H1 (cell line): ENCODE measurements around the gene KLHL8. TPM values are rescaled to one million over a fixed set of nuclear protein-coding genes. Genes with fewer than 3 reads are reported as not detected.

ENCODE experiments used
- CTCF ChIA-PET: fragments of 300-600 bp; sonication (Branson Sonifier 250); formaldehyde crosslinking; loops from one replicate; lab custom pipeline; 2021; ENCODE audit not compliant: partially characterized antibody; lab: Charles Lee
- POLR2A ChIA-PET: fragments of 300-600 bp; sonication (Branson Sonifier 250); formaldehyde crosslinking; loops from one replicate; lab custom pipeline; 2021; ENCODE audit warnings: inconsistent platforms; ENCODE audit not compliant: partially characterized antibody; lab: Charles Lee
- DNase-seq, 2 experiments: peaks; one replicate each; pipeline versions ENCODE4 v3.0.0 to v3.0.0-alpha.2; 2010 to 2022; ENCODE audit warnings: low spot score in 2 of 2, low read depth in 1 of 2, mixed read lengths in 1 of 2
- FAIRE-seq: peaks from 2 replicates; lab custom pipeline; 2011; peaks lifted over from hg19 to GRCh38; lab: Jason Lieb, UNC
- H2AFZ ChIP-seq: 2 replicates; pipeline ENCODE4 v1.8.1; 2012; ENCODE audit warnings: low read length, inconsistent platforms
- H2AK5ac ChIP-seq: 2 replicates; pipeline ENCODE4 v1.6.1; 2013; ENCODE audit warnings: low read depth, low read length
- H2BK120ac ChIP-seq: replicated peaks from 2 replicates; pipeline ENCODE3; 2013; ENCODE audit warnings: low read depth, low read length, inconsistent platforms
- H2BK12ac ChIP-seq: 2 replicates; pipeline ENCODE4 v1.6.1; 2013; ENCODE audit warnings: low read depth, low read length
- H2BK15ac ChIP-seq: 2 replicates; pipeline ENCODE4 v1.6.1; 2013; ENCODE audit warnings: low read length
- H2BK20ac ChIP-seq: 2 replicates; pipeline ENCODE4 v1.6.1; 2013; ENCODE audit warnings: low read length
- H2BK5ac ChIP-seq: 2 replicates; pipeline ENCODE4 v1.6.1; 2013; ENCODE audit warnings: low read depth, low read length
- H3K14ac ChIP-seq: 2 replicates; pipeline ENCODE4 v1.6.1; 2013; ENCODE audit warnings: inconsistent platforms; ENCODE audit not compliant: insufficient read length
- H3K18ac ChIP-seq: 2 replicates; pipeline ENCODE4 v1.6.1; 2013; ENCODE audit warnings: low read length; ENCODE audit errors: extremely low read depth
- H3K23ac ChIP-seq: 2 replicates; pipeline ENCODE4 v1.6.1; 2013; ENCODE audit warnings: inconsistent platforms; ENCODE audit not compliant: insufficient read length
- H3K23me2 ChIP-seq: 2 replicates; pipeline ENCODE4 v1.6.1; 2013; ENCODE audit warnings: low read depth, low read length
- H3K27ac ChIP-seq: 2 replicates; pipeline ENCODE4 v1.6.1; 2011; ENCODE audit warnings: low read depth, low read length, inconsistent platforms
- H3K27me3 ChIP-seq, 4 experiments: replicated peaks in 1 of 4; 1 replicate in 1 of 4; 2 replicates in 3 of 4; pipeline versions ENCODE4 v1.6.1 to v1.8.1; 2011 to 2013; ENCODE audit warnings: low read length in 3 of 4, mild to moderate bottlenecking in 3 of 4, inconsistent platforms in 2 of 4, mixed read lengths in 2 of 4, moderate library complexity in 1 of 4; ENCODE audit not compliant: control insufficient read depth in 3 of 4, insufficient read depth in 3 of 4; ENCODE audit errors: extremely low read depth in 1 of 4
- H3K36me3 ChIP-seq, 4 experiments: 2 replicates each; pipeline versions ENCODE4 v1.6.1 to v1.8.1; 2011 to 2013; ENCODE audit warnings: mild to moderate bottlenecking in 4 of 4, low read length in 3 of 4, moderate library complexity in 2 of 4, control low read depth in 1 of 4, inconsistent platforms in 1 of 4; ENCODE audit not compliant: insufficient read depth in 4 of 4, control insufficient read depth in 2 of 4
- H3K4ac ChIP-seq: replicated peaks from 2 replicates; pipeline ENCODE3; 2013; ENCODE audit warnings: low read length, low read depth, mixed read lengths, inconsistent platforms; ENCODE audit not compliant: insufficient read length
- H3K4me1 ChIP-seq, 4 experiments: replicated peaks in 1 of 4; 1 replicate in 1 of 4; 2 replicates in 3 of 4; pipeline versions ENCODE4 v1.6.1 to v1.8.1; 2011 to 2013; ENCODE audit warnings: low read length in 3 of 4, inconsistent platforms in 2 of 4, mixed read lengths in 1 of 4; ENCODE audit not compliant: insufficient read depth in 4 of 4, control insufficient read depth in 3 of 4
- H3K4me2 ChIP-seq, 2 experiments: 2 replicates each; pipeline versions ENCODE4 v1.6.1 to v1.8.1; 2011 to 2013; ENCODE audit warnings: low read depth in 2 of 2, low read length in 2 of 2, control low read depth in 1 of 2, inconsistent platforms in 1 of 2, mild to moderate bottlenecking in 1 of 2; ENCODE audit not compliant: insufficient read depth in 1 of 2
- H3K4me3 ChIP-seq, 4 experiments: fragments of 200-600, 300-600 bp in 1 of 4; sonication (generic), shearing (Covaris generic), sonication (Bioruptor Twin) in 1 of 4; 2 replicates each; pipeline versions ENCODE4 v1.5.1 to v1.8.1; 2011 to 2016; ENCODE audit warnings: low read length in 4 of 4, low read depth in 3 of 4, control low read depth in 2 of 4, inconsistent platforms in 2 of 4, mild to moderate bottlenecking in 2 of 4, mixed read lengths in 1 of 4, moderate library complexity in 1 of 4; ENCODE audit not compliant: insufficient read depth in 2 of 4; ENCODE audit errors: extremely low read depth in 1 of 4
- H3K56ac ChIP-seq: replicated peaks from 2 replicates; pipeline ENCODE3; 2013; ENCODE audit warnings: low read depth, mild to moderate bottlenecking, mixed read lengths, low read length, inconsistent platforms; ENCODE audit not compliant: insufficient read length
- H3K79me1 ChIP-seq: 2 replicates; pipeline ENCODE4 v1.6.1; 2013; ENCODE audit warnings: low read depth, low read length, control low read depth
- H3K79me2 ChIP-seq, 2 experiments: 2 replicates each; pipeline versions ENCODE4 v1.6.1 to v1.8.1; 2012 to 2013; ENCODE audit warnings: low read length in 2 of 2, mild to moderate bottlenecking in 2 of 2, inconsistent platforms in 1 of 2; ENCODE audit not compliant: insufficient read depth in 2 of 2, control insufficient read depth in 1 of 2
- H3K9ac ChIP-seq, 4 experiments: replicated peaks in 1 of 4; 1 replicate in 1 of 4; 2 replicates in 3 of 4; pipeline versions ENCODE4 v1.6.1 to v1.8.1; 2011 to 2013; ENCODE audit warnings: low read depth in 3 of 4, low read length in 3 of 4, control low read depth in 2 of 4, mild to moderate bottlenecking in 2 of 4, moderate library complexity in 2 of 4, inconsistent platforms in 1 of 4; ENCODE audit errors: extremely low read depth in 1 of 4
- H3K9me3 ChIP-seq, 2 experiments: 2 replicates each; pipeline versions ENCODE4 v1.6.1 to v1.8.1; 2012 to 2013; ENCODE audit warnings: mild to moderate bottlenecking in 2 of 2, moderate library complexity in 2 of 2, control low read depth in 1 of 2, inconsistent platforms in 1 of 2, low read depth in 1 of 2, low read length in 1 of 2, mixed read lengths in 1 of 2; ENCODE audit not compliant: insufficient read depth in 2 of 2
- H4K20me1 ChIP-seq, 2 experiments: replicated peaks in 1 of 2; 2 replicates each; pipeline versions ENCODE3 to v1.8.1; 2011 to 2013; ENCODE audit warnings: inconsistent platforms in 2 of 2, low read length in 2 of 2, mild to moderate bottlenecking in 1 of 2; ENCODE audit not compliant: insufficient read depth in 2 of 2, control insufficient read depth in 1 of 2
- H4K5ac ChIP-seq: 2 replicates; pipeline ENCODE4 v1.6.1; 2013; ENCODE audit warnings: low read length, low read depth, mixed read lengths, inconsistent platforms; ENCODE audit not compliant: insufficient read length
- H4K8ac ChIP-seq: 2 replicates; pipeline ENCODE4 v1.8.0; 2013; ENCODE audit warnings: mild to moderate bottlenecking, moderate library complexity, low read length, inconsistent platforms; ENCODE audit not compliant: insufficient read depth; ENCODE audit errors: extremely low read depth
- H4K91ac ChIP-seq: replicated peaks from 2 replicates; pipeline ENCODE3; 2013; ENCODE audit warnings: low read length, mixed read lengths, inconsistent platforms; ENCODE audit not compliant: insufficient read length
- CBX8 ChIP-seq: fragments of 300-800, 300-1000 bp; sonication (generic); IDR thresholded peaks from 2 replicates; pipeline ENCODE4 v1.7.1; 2016; ENCODE audit warnings: low read depth, low read length, borderline replicate concordance
- CHD1 ChIP-seq: IDR thresholded peaks from 2 replicates; pipeline ENCODE4 v1.6.1; 2012; ENCODE audit warnings: low read depth, low read length, improper control_type of control experiment
- EGR1 ChIP-seq: IDR thresholded peaks from 2 replicates; pipeline ENCODE4 v1.6.1; 2011; ENCODE audit warnings: low read depth, low read length, borderline replicate concordance
- GTF2F1 ChIP-seq: IDR thresholded peaks from 2 replicates; pipeline ENCODE4 v1.6.1; 2012; ENCODE audit warnings: low read depth, low read length, improper control_type of control experiment, borderline replicate concordance
- KDM4A ChIP-seq: IDR thresholded peaks from one replicate; pipeline ENCODE4 v1.7.1; 2012; ENCODE audit warnings: low read depth, mild to moderate bottlenecking, moderate library complexity, low read length, inconsistent platforms; ENCODE audit not compliant: severe bottlenecking
- KDM5A ChIP-seq: fragments of 200-600 bp; IDR thresholded peaks from 2 replicates; pipeline ENCODE4 v1.7.1; 2012; ENCODE audit warnings: mild to moderate bottlenecking, low read length, inconsistent platforms, mixed read lengths
- POLR2AphosphoS5 ChIP-seq: IDR thresholded peaks from 2 replicates; pipeline ENCODE4 v1.6.1; 2011; ENCODE audit warnings: low read depth, low read length
- TAF7 ChIP-seq: optimal IDR thresholded peaks from 2 replicates; pipeline ENCODE3; 2011; ENCODE audit warnings: low read depth, mild to moderate bottlenecking, inconsistent platforms, low read length, moderate library complexity, borderline replicate concordance
- YY1 ChIP-seq: IDR thresholded peaks from 2 replicates; pipeline ENCODE4 v1.6.1; 2011; ENCODE audit warnings: low read depth, mild to moderate bottlenecking, low read length
- WGBS, 2 experiments: shearing (Covaris generic) in 1 of 2; methylation state at CpG; one replicate each; pipeline versions ENCODE4 v1.1.6 to v1.1.7; 2013 to 2015; ENCODE audit warnings: low lambda C conversion rate in 2 of 2, mixed read lengths in 2 of 2, inconsistent platforms in 1 of 2, low coverage in 1 of 2, missing lambda C conversion rate in 1 of 2; ENCODE audit not compliant: insufficient replicate concordance in 2 of 2, insufficient coverage in 1 of 2, insufficient read length in 1 of 2; ENCODE audit errors: extremely low coverage in 1 of 2, missing lambda C conversion rate in 1 of 2; 5-methylcytosine and 5-hydroxymethylcytosine counted together
- polyA plus RNA-seq, 7 experiments: library from polyadenylated mRNA; depleted of rRNA in 3 of 7; stranded (reverse) in 5 of 7; unstranded in 2 of 7; fragments of >200 nt in 5 of 7; fragments of 200-250 nt in 2 of 7; gene quantifications; 1 replicate in 5 of 7; 2 replicates in 1 of 7; 4 replicates in 1 of 7; pipeline versions ENCODE4 v1.2.1 to v1.2.3, GENCODE V29; 2011 to 2013; ENCODE audit warnings: missing spikeins in 2 of 7, mixed read lengths in 2 of 7
- total RNA-seq: library from RNA; stranded (reverse); fragmentation: NEBNext Ultra II Directional; extraction: Animal tissue kit (Norgen Biotek cat#: 25700); gene quantifications from 2 replicates; pipeline ENCODE4 v1.2.1, GENCODE V29; 2021

Gene KLHL8
- total and polyA plus RNA-seq, 2 of the 8 experiments (the other 6 are each of a cell fraction or from before 2014, with no cell fraction given), result 0.94 to 8.1 TPM

DNA sequence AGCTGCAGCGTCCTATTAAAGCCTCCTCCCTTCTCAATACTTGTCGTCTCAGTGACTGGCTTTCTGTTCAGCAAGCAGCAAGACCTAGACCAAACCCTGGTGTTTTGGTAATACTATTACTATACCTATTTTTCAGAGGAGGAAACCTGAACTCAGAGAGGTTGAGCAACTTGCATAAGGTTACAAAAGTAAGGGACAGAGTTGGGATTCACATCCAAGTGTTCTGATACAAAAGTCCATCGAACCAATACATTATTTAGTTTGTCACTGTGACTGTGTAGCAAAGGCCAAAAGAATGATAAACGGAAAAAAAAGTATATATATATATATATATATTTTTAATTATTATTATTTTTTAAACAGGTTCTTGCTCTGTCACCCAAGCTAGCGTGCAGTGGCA is 29.9 kb upstream of the KLHL8 start:
- no peak overlapping the region for H2BK12ac ChIP-seq
- H2BK5ac ChIP-seq, result no peak overlapping the region
- no peaks in the 10 kb centered on the region for H4K20me1 ChIP-seq
- no peak overlapping the region for H3K4ac ChIP-seq
- H3K79me1 ChIP-seq, result no peaks in the 10 kb centered on the region
- H4K5ac ChIP-seq, result no peak overlapping the region
- no peak overlapping the region for H3K18ac ChIP-seq
- no peak overlapping the region for H3K23ac ChIP-seq
- H4K8ac ChIP-seq, result no peak overlapping the region
- no peak overlapping the region for H3K14ac ChIP-seq
- H3K23me2 ChIP-seq, result no peaks in the 10 kb centered on the region
- no peak overlapping the region for H2BK120ac ChIP-seq
- H3K27me3 ChIP-seq, result no peaks in the 10 kb centered on the region
- no peaks in the 10 kb centered on the region for H3K4me1 ChIP-seq
- no peak overlapping the region for H4K91ac ChIP-seq
- H3K36me3 ChIP-seq, result no peaks in the 10 kb centered on the region
- H2BK20ac ChIP-seq, result no peak overlapping the region
- H3K4me3 ChIP-seq, result no peak overlapping the region
- POLR2A ChIA-PET, result no interaction called here
- no peak overlapping the region for H2AK5ac ChIP-seq
- no peak overlapping the region for H3K27ac ChIP-seq
- H3K56ac ChIP-seq, result no peak overlapping the region
- TF ChIP-seq EGR1, result no peak
- no peak for TF ChIP-seq TAF7
- no peak for TF ChIP-seq CHD1
- TF ChIP-seq GTF2F1, result no peak
- no peak for TF ChIP-seq KDM5A
- TF ChIP-seq POLR2AphosphoS5, result no peak
- no peak for TF ChIP-seq KDM4A
- TF ChIP-seq YY1, result no peak
- no peak for TF ChIP-seq CBX8
- CTCF ChIA-PET, result interaction anchor here (0.9 kb wide), 2 partner anchors 19 to 100 kb away, joined by 3 read pairs; no protein-coding TSS in a partner anchor
- no peak overlapping the region for H2BK15ac ChIP-seq
- no peaks in the 10 kb centered on the region for H3K79me2 ChIP-seq
- peaks cover 0 to 2% of the 10 kb centered on the region in 2 experiments; a peak in 1 of 4 replicates for H3K9me3 ChIP-seq
- WGBS, 2 experiments, result 86% methylated on average over 5 of the region's 5 CpGs; no CpG with 5 or more reads in 1 of the 2 experiments
- H3K4me2 ChIP-seq, result no peak overlapping the region
- FAIRE-seq (no peak), DNase-seq (no peak)
- peak overlapping the region; percentile 18; the same call in 1 of the 2 replicates for H2AFZ ChIP-seq
- H3K9ac ChIP-seq, result no peak overlapping the region
